NCI-H69 (cell line): ENCODE results near the gene DMXL2.

Experiments used
- DNase-seq: peaks from one replicate; lab custom pipeline; 2025; lab: John Stamatoyannopoulos, UW

The DMXL2 gene

DNA sequence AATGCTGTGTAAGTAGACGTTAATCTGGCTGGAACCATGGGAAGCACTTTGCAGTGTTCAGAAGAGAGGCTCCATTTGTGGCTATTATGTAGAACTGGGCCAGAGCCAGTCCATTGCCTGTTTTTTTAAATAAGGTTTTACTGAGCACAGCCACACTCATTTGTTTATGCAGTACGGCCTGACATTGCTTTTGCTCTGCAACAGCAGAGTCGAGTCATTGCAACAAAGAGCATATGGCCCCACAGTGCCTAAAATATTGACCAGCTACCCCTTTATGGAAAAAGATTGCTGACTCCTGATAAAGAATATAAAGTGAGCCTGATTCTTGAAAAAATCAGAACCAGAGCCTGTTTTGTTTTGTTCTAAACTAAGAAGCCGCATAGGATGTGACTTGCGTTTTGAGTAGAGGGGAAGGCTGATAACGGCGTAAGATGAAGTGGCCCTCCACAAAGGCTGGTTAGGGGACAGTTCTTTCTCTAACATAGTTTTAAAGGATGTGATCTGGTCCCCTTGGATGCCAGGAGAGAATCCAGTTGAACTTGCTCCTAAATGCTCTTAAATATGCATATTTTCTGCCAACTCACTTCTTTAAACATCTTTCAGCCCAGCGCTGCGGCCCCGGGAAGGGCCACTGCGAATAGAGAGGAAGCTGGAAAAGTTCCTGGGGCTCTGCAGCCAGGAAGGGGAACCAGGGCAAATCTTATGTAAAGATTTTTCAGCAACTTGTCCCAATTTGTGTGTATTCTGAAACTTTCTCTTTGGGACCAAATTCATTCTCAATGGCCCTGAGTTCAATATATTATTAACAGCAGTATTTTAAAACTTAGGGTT is 216.7 kb downstream of the DMXL2 start:
- DNase-seq = no peak

DNA sequence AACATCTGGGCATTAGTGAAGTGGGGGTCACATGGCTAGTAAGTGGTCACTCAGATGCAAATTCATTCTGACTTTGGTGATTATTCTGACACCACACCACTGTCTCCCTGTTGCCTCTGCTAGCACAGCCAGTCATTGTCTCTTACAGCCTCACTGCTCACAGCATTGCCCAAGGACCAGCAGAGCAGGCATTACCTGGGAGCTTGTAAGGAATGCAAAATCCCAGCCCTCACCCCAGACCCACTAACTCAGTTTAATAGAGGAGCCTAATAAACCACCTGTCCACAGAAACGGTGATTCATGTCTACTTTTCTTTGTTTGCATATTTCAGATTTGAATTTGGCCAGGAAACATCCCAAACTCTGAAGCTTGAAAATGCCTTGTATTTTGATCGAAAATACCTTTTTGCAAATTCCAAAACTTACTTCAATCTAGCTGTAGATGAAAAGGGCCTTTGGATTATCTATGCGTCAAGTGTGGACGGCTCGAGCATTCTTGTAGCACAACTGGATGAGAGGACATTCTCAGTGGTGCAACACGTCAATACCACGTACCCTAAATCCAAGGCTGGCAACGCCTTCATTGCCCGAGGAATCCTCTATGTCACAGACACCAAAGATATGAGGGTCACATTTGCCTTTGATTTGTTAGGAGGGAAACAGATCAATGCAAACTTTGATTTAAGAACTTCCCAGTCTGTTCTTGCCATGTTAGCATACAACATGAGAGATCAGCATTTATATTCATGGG is 218.4 kb downstream of the DMXL2 start:
- DNase-seq = no peak

DNA sequence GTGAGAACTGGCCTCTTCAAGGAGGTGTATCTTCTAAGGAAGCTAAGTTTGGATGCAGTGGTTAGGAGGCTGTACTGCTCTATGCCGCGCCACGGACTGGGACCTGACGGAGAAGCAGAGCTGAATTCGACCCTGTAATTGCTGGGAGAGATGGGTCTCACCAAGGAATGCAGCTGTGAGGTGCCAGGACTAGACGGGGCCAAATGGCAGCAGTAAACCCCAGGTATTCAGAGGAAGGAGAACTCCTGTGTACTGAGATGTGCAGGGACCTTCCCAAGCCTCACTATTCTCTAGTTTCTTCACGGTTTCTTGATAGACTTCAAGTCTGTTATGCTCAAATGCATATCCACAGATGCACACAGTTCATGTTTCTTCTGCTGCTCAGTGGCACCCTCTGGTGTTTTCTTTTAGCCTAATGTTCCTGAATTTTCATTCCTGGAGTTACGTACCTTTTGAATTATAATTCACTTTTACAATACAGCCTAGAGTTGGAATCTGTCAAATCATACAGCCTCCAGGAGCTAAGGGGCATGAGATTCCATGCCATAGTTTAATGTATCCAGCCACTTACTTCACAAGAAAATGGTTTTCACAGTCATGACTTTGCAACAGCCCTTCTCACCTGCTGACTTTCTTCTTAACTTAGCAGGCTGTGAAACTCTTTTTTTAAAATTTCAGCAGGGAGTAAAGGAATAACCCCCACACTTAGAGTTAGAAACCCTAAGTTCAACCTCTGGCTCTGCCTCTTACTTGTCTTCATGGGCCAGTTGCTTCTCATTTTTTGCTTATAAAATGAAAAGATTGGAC is 219.3 kb downstream of the DMXL2 start:
- peak; percentile 66 for DNase-seq

DNA sequence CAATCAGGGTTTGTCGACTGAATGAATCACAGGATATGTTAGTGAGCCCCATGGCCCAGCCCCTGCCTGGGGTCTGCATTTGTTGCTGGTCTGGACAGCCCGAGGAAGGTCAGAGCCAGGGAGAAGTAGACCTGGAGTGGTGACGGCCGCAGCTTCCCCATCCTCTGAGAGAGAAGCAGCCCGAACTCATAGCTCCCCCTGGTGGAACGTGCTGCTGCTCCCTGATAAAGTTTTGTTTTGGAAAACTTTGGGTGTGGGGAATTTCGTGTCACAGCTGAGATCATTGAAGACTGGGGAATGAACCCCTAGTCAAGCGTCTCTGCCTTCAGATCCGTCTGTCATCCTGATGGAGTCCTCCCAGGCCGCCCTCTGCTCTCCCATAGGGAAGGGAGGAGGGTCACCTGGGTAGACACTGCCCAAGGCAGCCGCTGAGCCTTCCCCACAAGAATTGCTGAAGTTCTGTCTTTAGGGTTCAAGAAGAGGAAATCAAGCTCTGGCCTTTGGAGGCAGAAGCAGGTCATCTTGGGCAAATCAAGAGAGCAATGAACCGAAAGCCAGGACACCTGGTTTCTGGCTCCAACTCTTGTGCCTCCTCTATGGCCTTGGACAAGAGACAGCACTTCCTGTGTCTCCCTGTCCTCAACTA is 220.6 kb downstream of the DMXL2 start:
- DNase-seq = peak; percentile 44

DNA sequence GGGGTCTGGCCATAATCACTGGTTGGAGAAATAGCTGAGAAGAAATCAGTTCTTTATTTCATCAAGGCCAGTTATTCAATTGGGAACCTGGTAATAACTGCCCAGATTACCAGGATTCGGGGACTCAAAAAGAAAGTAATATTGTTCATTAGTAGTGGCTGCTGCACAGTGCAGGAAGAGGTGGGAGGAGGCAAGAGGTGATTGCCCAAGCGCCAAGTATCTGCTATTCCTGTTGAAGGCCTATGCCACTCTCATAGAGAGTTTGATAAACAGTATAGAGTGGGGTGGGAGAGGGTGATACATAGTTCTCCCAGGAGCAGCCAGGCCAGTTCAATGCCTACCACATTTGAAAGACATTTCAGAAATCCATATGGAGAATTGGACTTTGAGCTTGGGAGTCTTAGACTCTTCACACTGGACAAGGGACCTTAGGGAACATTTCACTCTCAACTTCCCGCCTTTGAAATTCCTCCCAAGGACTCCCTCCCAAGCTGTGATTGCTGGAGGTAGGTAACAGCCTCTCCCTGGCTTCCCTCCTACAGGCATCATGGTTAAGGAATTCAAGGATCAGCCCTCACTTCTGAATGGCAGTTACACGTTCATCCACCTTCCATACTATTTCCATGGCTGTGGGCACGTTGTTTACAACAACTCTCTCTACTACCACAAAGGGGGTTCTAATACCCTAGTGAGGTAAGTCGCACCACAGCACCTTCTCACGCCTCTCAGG is 221.4 kb downstream of the DMXL2 start:
- DNase-seq = no peak

DNA sequence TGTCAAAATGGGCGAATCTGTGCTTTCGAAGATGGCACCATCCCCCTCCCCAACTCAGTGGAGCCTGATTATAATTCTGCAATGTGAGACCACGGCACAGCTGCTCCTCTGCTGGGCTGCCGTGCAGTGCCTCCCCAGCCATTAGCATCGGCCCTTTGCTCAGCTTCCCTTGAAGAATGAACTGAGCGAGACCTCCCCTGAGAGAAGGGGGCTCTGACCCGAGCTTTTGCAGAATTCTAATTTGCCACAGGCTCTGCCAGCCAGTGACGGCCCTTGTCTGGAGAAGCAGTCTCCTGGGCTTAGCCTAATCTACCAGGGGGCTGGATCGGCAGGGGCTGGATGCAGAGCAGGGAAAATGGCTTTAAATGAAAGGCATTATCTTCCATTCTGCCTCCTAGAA is 223.9 kb downstream of the DMXL2 start:
- no peak for DNase-seq
